Memory B cell (primary cell): ENCODE data around the gene CCNH.

ENCODE experiments used
- ATAC-seq: fragments of 150-1000 bp; cut with Tn5 transposase; 2 replicates; pipeline ENCODE4 v1.10.0; 2021; ENCODE audit warnings: low read depth, mild to moderate bottlenecking, moderate library complexity
- DNase-seq, 2 donors: peaks; one replicate each; pipeline ENCODE4 v3.0.0; 2022; ENCODE audit warnings: low spot score in 2 of 2
- H3K27ac Mint-ChIP-seq: one replicate; pipeline ENCODE4 v1.8.0; 2022; ENCODE audit warnings: mild to moderate bottlenecking, moderate library complexity, mixed read lengths
- H3K27me3 Mint-ChIP-seq: one replicate; pipeline ENCODE4 v1.8.0; 2022; ENCODE audit warnings: mixed read lengths
- H3K36me3 Mint-ChIP-seq: one replicate; pipeline ENCODE4 v1.8.0; 2022; ENCODE audit warnings: mild to moderate bottlenecking, mixed read lengths
- H3K4me1 Mint-ChIP-seq: one replicate; pipeline ENCODE4 v1.8.0; 2022; ENCODE audit warnings: mixed read lengths
- H3K4me3 Mint-ChIP-seq: one replicate; pipeline ENCODE4 v1.8.0; 2022; ENCODE audit warnings: mild to moderate bottlenecking, moderate library complexity, mixed read lengths
- H3K9me3 Mint-ChIP-seq: one replicate; pipeline ENCODE4 v1.8.0; 2022; ENCODE audit warnings: mixed read lengths

CCNH gene

DNA sequence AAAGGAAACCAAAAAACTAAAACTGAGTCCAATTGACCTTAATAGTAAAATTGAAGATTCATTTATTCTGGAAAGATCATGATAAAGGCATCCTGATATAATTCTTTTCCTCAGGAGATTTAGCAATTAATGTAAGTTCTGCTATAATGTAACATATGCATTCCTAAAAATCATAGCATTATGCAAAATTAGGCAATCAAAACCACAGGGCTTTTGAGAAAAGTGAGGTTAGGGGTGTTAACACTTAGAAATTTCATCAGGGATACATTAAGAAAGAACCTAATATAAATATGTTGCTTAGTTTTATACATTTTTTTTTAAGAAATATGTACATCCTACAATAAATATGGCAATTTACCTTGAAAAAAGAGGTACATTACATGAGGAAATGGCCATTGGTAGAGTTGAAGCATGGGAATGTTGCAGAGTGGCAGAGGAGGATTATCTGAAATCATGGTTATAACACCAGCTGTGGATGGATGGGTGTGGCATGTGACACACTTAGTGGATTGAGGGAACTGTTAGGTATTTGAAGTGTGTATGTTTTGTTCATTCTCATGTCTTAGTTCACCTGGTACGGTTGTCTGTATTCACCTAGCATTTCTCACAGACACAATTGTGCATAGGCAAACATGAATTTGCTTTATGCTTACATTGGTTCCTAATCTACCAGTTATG is 51.1 kb downstream of the CCNH start:
- H3K4me3 Mint-ChIP-seq: no peak overlapping the region
- peaks cover 11% of the 10 kb centered on the region for H3K36me3 Mint-ChIP-seq
- ATAC-seq (no peak), DNase-seq (no peak)
- peaks cover 2% of the 10 kb centered on the region for H3K4me1 Mint-ChIP-seq
- no peaks in the 10 kb centered on the region for H3K9me3 Mint-ChIP-seq
- no peak overlapping the region for H3K27ac Mint-ChIP-seq
- H3K27me3 Mint-ChIP-seq: no peaks in the 10 kb centered on the region

DNA sequence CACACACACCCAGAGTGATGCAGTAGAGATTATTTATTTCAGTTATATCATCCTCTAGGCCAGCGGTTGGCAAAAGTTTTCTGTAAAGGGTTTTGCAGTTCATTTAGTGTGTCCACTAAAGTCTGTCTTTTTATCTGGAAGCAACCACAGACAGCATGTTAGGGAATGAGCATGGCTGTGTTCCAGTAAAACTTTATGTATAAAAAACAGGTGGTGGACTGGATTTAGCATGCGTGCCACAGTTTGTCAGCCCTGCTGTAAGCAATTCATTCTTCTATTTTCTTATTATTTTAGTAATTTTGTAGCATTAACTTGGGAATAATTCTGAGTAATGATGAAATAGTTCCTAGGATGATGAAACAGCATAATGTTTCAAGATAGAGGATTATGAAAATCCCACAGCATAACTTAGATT is 51.7 kb downstream of the CCNH start:
- H3K27me3 Mint-ChIP-seq: no peaks in the 10 kb centered on the region
- ATAC-seq (no peak), DNase-seq (no peak)
- peaks cover 9% of the 10 kb centered on the region for H3K36me3 Mint-ChIP-seq
- H3K4me1 Mint-ChIP-seq: peaks cover 2% of the 10 kb centered on the region
- no peak overlapping the region for H3K4me3 Mint-ChIP-seq
- no peaks in the 10 kb centered on the region for H3K9me3 Mint-ChIP-seq
- no peak overlapping the region for H3K27ac Mint-ChIP-seq

DNA sequence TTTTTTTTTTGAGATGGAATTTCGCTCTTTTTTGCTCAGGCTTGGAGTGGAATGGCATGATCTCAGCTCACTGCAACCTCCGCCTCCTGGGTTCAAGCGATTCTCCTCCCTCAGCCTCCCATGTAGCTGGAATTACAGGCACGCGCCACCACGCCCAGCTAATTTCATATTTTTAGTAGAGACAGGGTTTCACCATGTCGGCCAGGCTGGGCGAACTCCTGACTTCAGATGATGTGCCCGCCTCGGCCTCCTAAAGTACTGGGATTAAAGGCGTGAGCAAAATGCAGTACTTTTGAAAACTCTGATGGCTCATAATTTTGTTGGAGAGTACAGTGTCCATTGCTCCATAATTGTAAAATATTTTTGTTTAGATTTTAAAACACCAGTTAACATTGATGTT is 52.6 kb downstream of the CCNH start:
- H3K4me3 Mint-ChIP-seq: no peak overlapping the region
- no peak for ATAC-seq
- H3K36me3 Mint-ChIP-seq: peaks cover 13% of the 10 kb centered on the region
- no peak overlapping the region for H3K27ac Mint-ChIP-seq
- no peak for DNase-seq
- no peaks in the 10 kb centered on the region for H3K9me3 Mint-ChIP-seq
- H3K4me1 Mint-ChIP-seq: peaks cover 5% of the 10 kb centered on the region
- no peaks in the 10 kb centered on the region for H3K27me3 Mint-ChIP-seq

DNA sequence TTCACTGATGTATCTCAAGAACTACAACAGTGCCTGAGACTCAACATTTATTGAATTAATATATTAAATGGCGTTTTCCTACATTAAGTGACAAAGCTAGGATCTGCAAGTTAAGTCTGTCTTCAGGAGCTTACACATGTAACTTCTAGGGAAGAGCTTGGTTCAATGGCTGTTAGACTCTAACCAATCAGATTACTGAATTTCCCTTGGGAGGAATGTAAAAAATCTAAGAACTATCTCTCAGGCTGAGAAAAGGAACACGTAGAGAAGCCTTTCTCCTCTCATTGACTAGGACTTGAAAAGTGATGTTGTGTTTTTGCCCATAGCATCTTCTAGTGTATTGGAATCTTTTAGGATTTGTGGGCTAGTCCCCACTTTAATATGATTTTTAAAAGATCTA is 53.6 kb downstream of the CCNH start:
- Mint-ChIP-seq H3K36me3 (peaks cover 19% of the 10 kb centered on the region), H3K9me3 (no peaks in the 10 kb centered on the region), H3K4me3 (no peak overlapping the region)

DNA sequence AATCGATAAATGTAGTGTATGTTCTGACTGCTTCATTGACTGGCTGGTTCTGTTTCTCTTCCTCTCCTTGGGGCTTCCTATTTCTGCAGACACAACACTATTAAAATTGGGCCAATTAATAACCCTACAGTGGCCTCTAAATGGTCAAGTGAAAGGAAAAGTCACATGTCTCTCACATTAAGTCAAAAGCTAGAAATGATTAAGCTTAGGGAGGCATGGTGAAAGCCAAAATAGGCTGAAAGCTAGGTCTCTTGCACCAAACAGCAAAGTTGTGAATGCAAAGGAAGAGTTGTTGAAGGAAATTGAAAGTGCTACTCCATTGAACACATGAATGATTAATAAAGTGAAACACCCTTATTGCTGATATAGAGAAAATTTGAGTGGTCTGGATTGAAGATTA is 58.2 kb downstream of the CCNH start:
- peak overlapping the region; percentile 31 for H3K27ac Mint-ChIP-seq
- peaks cover 23% of the 10 kb centered on the region for H3K36me3 Mint-ChIP-seq

More for the DNA sequence above, 53.6 kb downstream of the CCNH start:
- Mint-ChIP-seq H3K27ac (no peak overlapping the region), H3K27me3 (no peaks in the 10 kb centered on the region), H3K4me1 (peaks cover 12% of the 10 kb centered on the region)
- no peak for DNase-seq
- no peak for ATAC-seq

DNA sequence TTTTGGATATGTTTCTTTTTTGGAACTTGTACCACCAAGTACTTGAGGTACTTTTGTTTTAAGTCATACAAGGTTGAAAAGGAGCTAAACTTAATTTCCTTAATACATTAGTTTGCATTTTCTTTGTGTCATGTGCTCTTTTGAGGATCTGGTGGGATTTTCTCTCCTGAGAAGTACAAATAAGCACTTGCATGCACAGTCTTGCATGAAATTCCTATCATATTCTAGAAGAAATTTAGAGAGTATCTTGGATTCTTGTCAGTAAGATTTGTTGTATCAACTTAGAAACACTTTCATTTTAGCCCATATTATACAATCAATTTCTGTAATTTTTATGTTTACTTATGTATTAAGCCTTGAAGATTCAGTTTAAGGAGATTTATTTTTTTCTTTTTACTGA is 64.9 kb downstream of the CCNH start:
- Mint-ChIP-seq H3K27me3 (no peaks in the 10 kb centered on the region), H3K36me3 (peaks cover 16% of the 10 kb centered on the region), H3K9me3 (peaks cover 5% of the 10 kb centered on the region), H3K27ac (no peak overlapping the region), H3K4me1 (peaks cover 5% of the 10 kb centered on the region), H3K4me3 (no peak overlapping the region)
- DNase-seq (no peak), ATAC-seq (no peak)

More for the DNA sequence above, 58.2 kb downstream of the CCNH start:
- Mint-ChIP-seq H3K27me3 (no peaks in the 10 kb centered on the region), H3K9me3 (no peaks in the 10 kb centered on the region), H3K4me3 (no peak overlapping the region), H3K4me1 (peaks cover 14% of the 10 kb centered on the region)
- ATAC-seq (no peak), DNase-seq (no peak)

DNA sequence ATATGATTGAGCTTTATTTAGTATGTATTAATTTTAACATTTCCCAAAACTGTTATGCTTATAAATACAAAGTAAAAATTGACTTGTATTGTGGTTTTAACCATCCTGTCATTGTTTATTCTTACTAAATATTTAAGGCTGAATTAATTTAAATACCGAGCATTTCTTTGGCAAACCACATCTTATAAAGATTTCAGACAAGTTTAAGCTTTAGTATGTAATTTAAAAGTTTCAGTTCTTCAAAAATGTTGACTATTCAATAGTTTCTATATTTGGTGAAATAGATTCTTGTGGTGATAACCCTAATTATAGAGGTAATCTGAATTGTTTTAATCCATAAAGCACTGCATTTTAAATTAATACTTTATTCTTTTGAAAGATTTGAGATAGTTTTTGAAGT is 65.5 kb downstream of the CCNH start:
- no peaks in the 10 kb centered on the region for H3K27me3 Mint-ChIP-seq
- H3K27ac Mint-ChIP-seq: no peak overlapping the region
- DNase-seq (no peak), ATAC-seq (no peak)
- H3K4me1 Mint-ChIP-seq: peaks cover 5% of the 10 kb centered on the region
- H3K4me3 Mint-ChIP-seq: no peak overlapping the region
- peaks cover 5% of the 10 kb centered on the region for H3K9me3 Mint-ChIP-seq
- H3K36me3 Mint-ChIP-seq: peaks cover 19% of the 10 kb centered on the region
